Islet precursor cell (in vitro differentiated cells): ENCODE results near the gene BICD1.
A peak's percentile ranks its signal among the peaks of the same experiment; 100 is the strongest.

Experiments
- DNase-seq: peaks from one replicate; pipeline ENCODE4 v3.0.0-alpha.2; 2018

BICD1 gene

GRCh38 chr12:32106517-32107358, at the start of gene BICD1:
Gene BICD1, plus strand, starts transcription at chr12:32106847. Its CDS starts 485 bp downstream, at chr12:32107332.
- peak; percentile 98 for DNase-seq

- DNase-seq, result no peak
Measured at GRCh38 chr12:32061033-32061432, 45.6 kb upstream of the BICD1 start.

- DNase-seq, result no peak
Measured at GRCh38 chr12:32062881-32063280, 43.8 kb upstream of the BICD1 start.

- no peak for DNase-seq
Measured at GRCh38 chr12:32063796-32064195, 42.9 kb upstream of the BICD1 start.

GRCh38 chr12:32066206-32066605, 40.4 kb upstream of the BICD1 start:
- no peak for DNase-seq

GRCh38 chr12:32069071-32069470, 37.6 kb upstream of the BICD1 start:
- DNase-seq, result no peak

GRCh38 chr12:32069731-32070130, 36.9 kb upstream of the BICD1 start:
- no peak for DNase-seq

GRCh38 chr12:32070370-32070769, 36.3 kb upstream of the BICD1 start:
- no peak for DNase-seq

- DNase-seq, result no peak
Measured at GRCh38 chr12:32072102-32072501, 34.5 kb upstream of the BICD1 start.

- no peak for DNase-seq
Measured at GRCh38 chr12:32074432-32074831, 32.2 kb upstream of the BICD1 start.

GRCh38 chr12:32076941-32077340, 29.7 kb upstream of the BICD1 start:
- DNase-seq, result no peak

- DNase-seq, result peak; percentile 64
Measured at GRCh38 chr12:32080435-32080834, 26.2 kb upstream of the BICD1 start.

GRCh38 chr12:32083489-32083888, 23.2 kb upstream of the BICD1 start:
- no peak for DNase-seq

GRCh38 chr12:32084017-32084688, 22.5 kb upstream of the BICD1 start:
- DNase-seq, result peak; percentile 57

GRCh38 chr12:32084753-32085152, 21.9 kb upstream of the BICD1 start:
- DNase-seq, result no peak

GRCh38 chr12:32087306-32087705, 19.3 kb upstream of the BICD1 start:
- DNase-seq, result no peak

- no peak for DNase-seq
Measured at GRCh38 chr12:32089156-32089555, 17.5 kb upstream of the BICD1 start.

- peak; percentile 96 for DNase-seq
Measured at GRCh38 chr12:32089586-32089985, 17.1 kb upstream of the BICD1 start.

- no peak for DNase-seq
Measured at GRCh38 chr12:32091696-32092095, 15.0 kb upstream of the BICD1 start.

- DNase-seq, result no peak
Measured at GRCh38 chr12:32098112-32098511, 8.5 kb upstream of the BICD1 start.

GRCh38 chr12:32099275-32099674, 7.4 kb upstream of the BICD1 start:
- DNase-seq, result peak; percentile 10

GRCh38 chr12:32100361-32100760, 6.3 kb upstream of the BICD1 start:
- DNase-seq, result peak; percentile 43

- DNase-seq, result no peak
Measured at GRCh38 chr12:32100888-32101287, 5.8 kb upstream of the BICD1 start.

GRCh38 chr12:32102234-32102633, 4.4 kb upstream of the BICD1 start:
- DNase-seq, result peak; percentile 9
